GM18526 (cell line): ENCODE measurements around the gene C3orf80.

Experiments used
- POLR2A ChIP-seq: IDR thresholded peaks from 3 replicates; pipeline ENCODE4 v1.6.1; 2011; ENCODE audit not compliant: insufficient read length; ENCODE audit errors: extremely low read depth

C3orf80 gene

GRCh38 chr3:160225176-160226025, at the start of gene C3orf80:
C3orf80 (plus strand) TSS chr3:160225422; CDS start chr3:160225636, 214 bp downstream.
- no peak for TF ChIP-seq POLR2A

- no peak for TF ChIP-seq POLR2A
These were observed 48.3 kb upstream of the C3orf80 start for GRCh38 chr3:160176923-160177322.

- TF ChIP-seq POLR2A, result no peak
These were observed 45.3 kb upstream of the C3orf80 start for GRCh38 chr3:160179906-160180305.

GRCh38 chr3:160180581-160181216, 44.5 kb upstream of the C3orf80 start:
- no peak for TF ChIP-seq POLR2A

DNA sequence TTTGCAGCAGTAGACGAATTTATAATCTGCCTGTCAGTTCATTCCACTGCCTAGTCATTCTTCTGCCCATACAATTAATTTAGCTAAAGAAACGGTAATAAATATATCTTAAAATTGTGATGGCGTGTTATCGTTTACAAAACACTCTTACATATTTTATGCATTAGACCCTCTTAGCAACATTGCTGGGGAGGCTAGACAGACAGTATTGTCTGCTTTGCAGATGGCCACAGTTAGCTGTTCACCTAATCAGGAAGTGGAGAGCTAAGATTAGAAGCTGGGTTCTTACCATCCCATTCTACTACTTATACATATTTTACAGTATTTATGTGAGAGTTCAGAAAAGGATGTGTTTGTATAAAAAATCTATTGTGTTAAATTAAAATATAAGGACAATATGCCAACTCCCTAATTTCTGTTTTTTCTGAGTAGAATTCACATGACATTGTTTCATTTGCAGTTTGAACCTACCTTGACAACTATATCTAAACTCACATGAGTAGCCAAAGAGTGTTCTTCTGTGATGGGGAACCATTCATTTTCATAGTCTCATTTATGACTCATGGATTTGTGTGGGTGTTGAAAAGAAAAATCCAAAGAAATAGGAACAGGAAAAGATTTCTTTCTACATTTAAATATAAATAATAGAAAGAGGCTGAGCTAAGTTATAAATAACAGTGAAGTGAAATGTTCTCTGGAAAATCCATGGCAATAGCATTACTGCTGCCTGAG, 41.7 kb upstream of the C3orf80 start:
- TF ChIP-seq POLR2A, result no peak

- no peak for TF ChIP-seq POLR2A
These were observed 40.6 kb upstream of the C3orf80 start for GRCh38 chr3:160184655-160185054.

GRCh38 chr3:160185751-160186150, 39.5 kb upstream of the C3orf80 start:
- no peak for TF ChIP-seq POLR2A

GRCh38 chr3:160187288-160187687, 37.9 kb upstream of the C3orf80 start:
- no peak for TF ChIP-seq POLR2A

GRCh38 chr3:160192310-160193029, 32.8 kb upstream of the C3orf80 start:
- no peak for TF ChIP-seq POLR2A

- no peak for TF ChIP-seq POLR2A
These were observed 31.5 kb upstream of the C3orf80 start for GRCh38 chr3:160193644-160194192.

GRCh38 chr3:160194438-160194837, 30.8 kb upstream of the C3orf80 start:
- no peak for TF ChIP-seq POLR2A

GRCh38 chr3:160195106-160195505, 30.1 kb upstream of the C3orf80 start:
- TF ChIP-seq POLR2A, result no peak

GRCh38 chr3:160196511-160197104, 28.6 kb upstream of the C3orf80 start:
- no peak for TF ChIP-seq POLR2A

GRCh38 chr3:160199108-160199507, 26.1 kb upstream of the C3orf80 start:
- TF ChIP-seq POLR2A, result no peak

DNA sequence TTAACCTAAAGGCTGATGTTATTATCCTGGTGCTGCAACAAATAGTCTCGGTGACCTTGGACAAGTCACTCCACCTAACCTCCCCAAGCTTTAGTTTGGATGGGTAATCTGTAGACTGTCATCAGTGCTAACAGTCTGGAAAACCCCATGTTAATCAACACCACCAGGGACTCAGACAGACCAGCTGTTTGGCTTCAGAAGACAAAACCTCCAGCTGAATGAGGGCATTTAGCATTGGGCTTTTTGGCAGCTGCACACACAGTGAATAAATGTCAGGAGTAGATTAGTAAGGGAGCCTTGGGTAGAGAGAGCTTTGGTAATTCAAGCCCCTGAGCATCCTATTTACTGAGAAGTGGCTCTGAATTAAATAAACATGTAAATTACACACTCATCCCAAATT, 24.9 kb upstream of the C3orf80 start:
- no peak for TF ChIP-seq POLR2A

GRCh38 chr3:160205606-160206005, 19.6 kb upstream of the C3orf80 start:
- no peak for TF ChIP-seq POLR2A
